Endodermal cell (in vitro differentiated cells): ENCODE results near the gene TNFRSF4. TPM values are rescaled to one million over a fixed set of nuclear protein-coding genes. Genes with fewer than 3 reads are reported as not detected.

Experiments
- DNase-seq: peaks from one replicate; pipeline ENCODE4 v3.0.0-alpha.2; 2017
- H3K27ac ChIP-seq: 2 replicates; pipeline ENCODE4 v1.5.1; 2013; ENCODE audit warnings: mild to moderate bottlenecking, low read depth, low read length, moderate library complexity
- H3K27me3 ChIP-seq: 2 replicates; pipeline ENCODE4 v1.6.1; 2013; ENCODE audit warnings: mild to moderate bottlenecking, low read length, moderate library complexity; ENCODE audit not compliant: insufficient read depth, control insufficient read depth, poor library complexity, severe bottlenecking
- H3K36me3 ChIP-seq: 2 replicates; pipeline ENCODE4 v1.7.0; 2013; ENCODE audit warnings: mild to moderate bottlenecking, low read length, moderate library complexity; ENCODE audit not compliant: control insufficient read depth, insufficient read depth
- H3K4me1 ChIP-seq: one replicate; pipeline ENCODE4 v1.7.0; 2013; ENCODE audit warnings: low read length; ENCODE audit not compliant: control insufficient read depth, insufficient read depth
- H3K4me3 ChIP-seq: 2 replicates; pipeline ENCODE4 v1.5.1; 2013; ENCODE audit warnings: mild to moderate bottlenecking, low read length, moderate library complexity
- H3K9ac ChIP-seq: 2 replicates; pipeline ENCODE4 v1.6.1; 2013; ENCODE audit warnings: mild to moderate bottlenecking, low read length, moderate library complexity; ENCODE audit not compliant: poor library complexity, severe bottlenecking; ENCODE audit errors: extremely low read depth
- H3K9me3 ChIP-seq: 2 replicates; pipeline ENCODE4 v1.6.1; 2013; ENCODE audit warnings: mild to moderate bottlenecking, low read length, moderate library complexity; ENCODE audit not compliant: control insufficient read depth
- H3K27ac Mint-ChIP-seq: 2 replicates; pipeline ENCODE4 v1.8.0; 2020; ENCODE audit warnings: mixed read lengths
- H3K27me3 Mint-ChIP-seq: 2 replicates; pipeline ENCODE4 v1.8.0; 2021; ENCODE audit warnings: mild to moderate bottlenecking, mixed read lengths; ENCODE audit not compliant: insufficient read depth
- H3K36me3 Mint-ChIP-seq: 2 replicates; pipeline ENCODE4 v1.8.0; 2020; ENCODE audit warnings: low read depth, mixed read lengths
- H3K4me1 Mint-ChIP-seq: 2 replicates; pipeline ENCODE4 v1.8.0; 2020; ENCODE audit warnings: mixed read lengths
- H3K4me3 Mint-ChIP-seq: 2 replicates; pipeline ENCODE4 v1.8.0; 2020; ENCODE audit warnings: mild to moderate bottlenecking, moderate library complexity, mixed read lengths
- H3K9me3 Mint-ChIP-seq: 2 replicates; pipeline ENCODE4 v1.8.0; 2020; ENCODE audit warnings: mild to moderate bottlenecking, mixed read lengths
- WGBS, 2 experiments: methylation state at CpG; one replicate each; pipeline versions ENCODE4 v1.1.5 to v1.1.7; 2013; ENCODE audit warnings: missing lambda C conversion rate in 2 of 2, mixed read lengths in 1 of 2; ENCODE audit not compliant: insufficient coverage in 1 of 2, insufficient read length in 1 of 2; 5-methylcytosine and 5-hydroxymethylcytosine counted together
- total RNA-seq, 2 donors: library from RNA; stranded (reverse); fragmentation: NEBNext Ultra II Directional in 1 of 2; extraction: Animal tissue kit (Norgen Biotek cat#: 25700) in 1 of 2; gene quantifications; 2 replicates in 1 of 2; 3 replicates in 1 of 2; pipeline ENCODE4 v1.2.1, GENCODE V29; 2021
- TF ChIP-seq, protein P1 (sequence below): fragments of 200-600 bp; sonication (generic); conservative IDR thresholded peaks from 2 replicates; pipeline ENCODE4 v1.5.0; 2021; ENCODE audit warnings: antibody characterized with exemption, mild to moderate bottlenecking

Gene TNFRSF4
- total RNA-seq, 2 donors from 2014 or later = 0.20 TPM; not detected in 1

DNA sequence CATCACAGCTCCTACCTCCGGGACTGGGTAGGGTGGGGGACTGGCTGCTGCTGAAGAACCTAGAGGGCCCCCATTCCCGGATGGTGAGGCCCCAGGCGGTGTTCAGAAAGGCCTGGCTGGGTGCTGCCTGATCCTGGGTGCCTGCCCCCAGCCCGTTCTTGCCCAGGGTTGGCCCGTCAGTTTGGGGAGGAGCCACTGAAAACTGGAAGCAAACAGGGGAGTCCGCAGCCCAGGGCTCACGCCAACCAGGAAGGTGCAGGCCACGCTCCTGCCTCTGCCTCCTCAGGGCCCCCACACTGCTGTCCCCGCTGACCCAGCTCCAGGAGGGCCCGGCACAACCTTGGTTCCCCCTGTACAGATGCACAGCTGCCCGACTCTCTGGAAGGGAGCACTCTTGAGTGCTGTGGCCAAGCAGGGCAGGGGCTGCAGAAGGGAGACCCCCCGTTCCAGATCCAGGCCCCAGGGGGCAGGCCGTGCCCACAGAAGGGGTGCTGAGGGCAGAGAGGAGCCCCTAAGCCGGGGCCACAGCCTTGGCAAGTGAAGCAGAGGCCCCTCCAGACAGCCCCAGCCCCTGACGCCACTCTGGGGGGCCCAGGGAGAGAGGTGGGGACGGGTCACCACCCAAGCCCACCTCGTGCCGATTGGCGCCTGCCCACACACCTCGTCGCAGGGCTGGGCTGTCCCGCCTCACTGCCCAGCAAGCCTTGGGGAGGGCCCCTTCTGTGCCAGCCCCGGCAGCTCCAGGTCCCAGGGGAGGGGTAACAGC, 27.1 kb upstream of the TNFRSF4 start:
- Histone ChIP-seq H3K9me3 (no peaks in the 10 kb centered on the region), H3K9ac (no peak overlapping the region), H3K27ac (no peak overlapping the region), H3K36me3 (no peaks in the 10 kb centered on the region), H3K4me1 (no peaks in the 10 kb centered on the region), H3K4me3 (no peak overlapping the region), H3K27me3 (no peaks in the 10 kb centered on the region)
- Mint-ChIP-seq H3K36me3 (no peaks in the 10 kb centered on the region), H3K27me3 (no peaks in the 10 kb centered on the region), H3K27ac (no peak overlapping the region), H3K4me1 (no peaks in the 10 kb centered on the region), H3K4me3 (no peak overlapping the region), H3K9me3 (no peaks in the 10 kb centered on the region)
- WGBS, 2 experiments = 89 to 90% methylated on average over 18 to 23 of the region's 23 CpGs
- TF ChIP-seq, protein P1, sequence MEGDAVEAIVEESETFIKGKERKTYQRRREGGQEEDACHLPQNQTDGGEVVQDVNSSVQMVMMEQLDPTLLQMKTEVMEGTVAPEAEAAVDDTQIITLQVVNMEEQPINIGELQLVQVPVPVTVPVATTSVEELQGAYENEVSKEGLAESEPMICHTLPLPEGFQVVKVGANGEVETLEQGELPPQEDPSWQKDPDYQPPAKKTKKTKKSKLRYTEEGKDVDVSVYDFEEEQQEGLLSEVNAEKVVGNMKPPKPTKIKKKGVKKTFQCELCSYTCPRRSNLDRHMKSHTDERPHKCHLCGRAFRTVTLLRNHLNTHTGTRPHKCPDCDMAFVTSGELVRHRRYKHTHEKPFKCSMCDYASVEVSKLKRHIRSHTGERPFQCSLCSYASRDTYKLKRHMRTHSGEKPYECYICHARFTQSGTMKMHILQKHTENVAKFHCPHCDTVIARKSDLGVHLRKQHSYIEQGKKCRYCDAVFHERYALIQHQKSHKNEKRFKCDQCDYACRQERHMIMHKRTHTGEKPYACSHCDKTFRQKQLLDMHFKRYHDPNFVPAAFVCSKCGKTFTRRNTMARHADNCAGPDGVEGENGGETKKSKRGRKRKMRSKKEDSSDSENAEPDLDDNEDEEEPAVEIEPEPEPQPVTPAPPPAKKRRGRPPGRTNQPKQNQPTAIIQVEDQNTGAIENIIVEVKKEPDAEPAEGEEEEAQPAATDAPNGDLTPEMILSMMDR = no peak
- no peak for DNase-seq

DNA sequence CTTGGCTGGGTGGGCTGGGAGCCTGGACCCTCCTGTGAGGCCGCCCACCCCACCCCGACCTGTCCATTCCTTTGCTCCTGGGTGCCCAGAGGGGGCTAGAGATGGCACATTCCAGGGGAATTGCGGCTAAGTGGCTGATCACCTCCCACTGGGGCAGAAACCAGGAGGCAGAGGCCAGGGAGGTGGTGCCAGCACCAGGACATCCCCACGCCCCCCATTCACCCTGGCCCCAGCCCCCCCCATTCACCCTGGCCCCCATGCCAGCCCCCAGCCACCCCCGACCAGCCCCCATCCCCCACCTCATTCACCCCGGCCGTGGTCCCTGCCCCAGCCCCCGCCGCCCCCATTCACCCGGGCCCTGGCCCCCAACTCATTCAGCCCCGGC, 26.4 kb upstream of the TNFRSF4 start:
- 87% methylated on average over 7 of the region's 11 CpGs; no CpG with 5 or more reads in 1 of the 2 experiments for WGBS, 2 experiments
- Histone ChIP-seq H3K27ac (no peak overlapping the region), H3K36me3 (no peaks in the 10 kb centered on the region), H3K4me3 (no peak overlapping the region), H3K4me1 (no peaks in the 10 kb centered on the region), H3K9ac (no peak overlapping the region), H3K9me3 (no peaks in the 10 kb centered on the region), H3K27me3 (no peaks in the 10 kb centered on the region)
- no peaks in the 10 kb centered on the region for H3K27me3 Mint-ChIP-seq
- H3K27ac Mint-ChIP-seq = no peak overlapping the region
- H3K4me3 Mint-ChIP-seq = no peak overlapping the region
- H3K9me3 Mint-ChIP-seq = no peaks in the 10 kb centered on the region
- no peak for DNase-seq
- H3K36me3 Mint-ChIP-seq = no peaks in the 10 kb centered on the region
- TF ChIP-seq, protein P1 = no peak
- H3K4me1 Mint-ChIP-seq = no peaks in the 10 kb centered on the region

DNA sequence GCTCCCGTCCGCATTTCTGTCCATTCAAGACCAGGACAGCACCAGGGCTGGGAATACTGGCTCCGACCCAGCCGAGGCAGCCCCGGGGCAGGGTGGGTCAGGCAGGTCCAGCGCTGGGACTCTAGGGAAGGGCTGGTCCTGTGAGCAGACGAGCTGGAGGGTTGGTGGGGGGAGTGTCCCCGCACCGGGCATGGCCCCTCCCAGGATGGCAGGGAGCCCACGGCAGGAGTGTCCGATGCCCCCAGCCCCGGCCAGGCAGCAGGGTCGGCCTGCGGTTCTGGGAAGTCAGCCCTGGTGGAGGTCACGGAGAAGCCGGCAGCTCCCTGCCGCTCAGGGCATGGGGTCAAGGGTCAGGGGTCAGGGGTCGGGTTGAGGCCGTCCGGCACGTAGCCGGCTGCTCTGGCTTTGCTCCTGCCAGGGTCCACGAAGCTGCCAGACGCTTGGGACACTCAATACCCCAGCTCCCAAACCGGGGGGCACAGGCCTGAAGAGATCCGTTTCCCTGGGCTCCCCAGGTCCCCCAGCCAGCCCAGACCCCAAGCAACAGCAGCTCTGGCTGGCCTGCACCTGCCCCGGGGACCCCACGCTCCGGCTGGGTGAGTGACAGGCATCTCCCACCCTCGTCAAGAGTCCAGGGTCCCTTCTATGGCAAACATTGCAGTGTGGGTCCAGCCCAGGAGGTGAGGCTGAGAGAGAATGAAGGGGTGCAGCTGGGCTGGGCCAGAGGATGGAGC, 25.8 kb upstream of the TNFRSF4 start:
- TF ChIP-seq, protein P1 = no peak
- Mint-ChIP-seq H3K27ac (no peak overlapping the region), H3K9me3 (no peaks in the 10 kb centered on the region), H3K4me3 (no peak overlapping the region), H3K36me3 (no peaks in the 10 kb centered on the region), H3K4me1 (no peaks in the 10 kb centered on the region), H3K27me3 (no peaks in the 10 kb centered on the region)
- no peak overlapping the region for H3K9ac ChIP-seq
- whole genome bisulfite sequencing, 2 experiments = 87 to 88% methylated on average over 19 to 30 of the region's 30 CpGs
- no peak for DNase-seq
- H3K27me3 ChIP-seq = no peaks in the 10 kb centered on the region
- no peaks in the 10 kb centered on the region for H3K36me3 ChIP-seq
- no peaks in the 10 kb centered on the region for H3K4me1 ChIP-seq
- no peak overlapping the region for H3K4me3 ChIP-seq
- H3K27ac ChIP-seq = no peak overlapping the region
- no peaks in the 10 kb centered on the region for H3K9me3 ChIP-seq
